ENCODE data around the gene KNDC1.
"Not testable (repeated sequence)": the region's sequence is repeated elsewhere in the genome, so short reads cannot be mapped to it uniquely, and the experiment has no call there.

Gene KNDC1

GRCh38 chr10:133124357-133125211 lies 35.4 kb upstream of the KNDC1 start:
- DNase-seq = no peak

GRCh38 chr10:133125901-133126300 lies 34.1 kb upstream of the KNDC1 start:
- DNase-seq = no peak

- DNase-seq = no peak
Observed at GRCh38 chr10:133126431-133127290, 33.4 kb upstream of the KNDC1 start.

- DNase-seq = no peak
Observed at GRCh38 chr10:133127291-133128125, 32.5 kb upstream of the KNDC1 start.

- DNase-seq = no peak
Observed at GRCh38 chr10:133128126-133129070, 31.6 kb upstream of the KNDC1 start.

GRCh38 chr10:133129071-133129858 lies 30.8 kb upstream of the KNDC1 start:
- no peak for DNase-seq

- DNase-seq = no peak
Observed at GRCh38 chr10:133129859-133130495, 30.0 kb upstream of the KNDC1 start.

GRCh38 chr10:133130602-133131001 lies 29.4 kb upstream of the KNDC1 start:
- DNase-seq = no peak

- DNase-seq = no peak
Observed at GRCh38 chr10:133131053-133131452, 29.0 kb upstream of the KNDC1 start.

GRCh38 chr10:133131734-133132472 lies 28.1 kb upstream of the KNDC1 start:
- DNase-seq = no peak

- no peak for DNase-seq
Observed at GRCh38 chr10:133132473-133133291, 27.3 kb upstream of the KNDC1 start.

- DNase-seq = no peak
Observed at GRCh38 chr10:133133471-133134231, 26.4 kb upstream of the KNDC1 start.

GRCh38 chr10:133134411-133135115 lies 25.5 kb upstream of the KNDC1 start:
- no peak for DNase-seq

GRCh38 chr10:133135116-133135465 lies 24.9 kb upstream of the KNDC1 start:
- DNase-seq = no peak

- DNase-seq = not testable (repeated sequence)
Observed at GRCh38 chr10:133137486-133138145, 22.4 kb upstream of the KNDC1 start.

GRCh38 chr10:133139551-133140065 lies 20.4 kb upstream of the KNDC1 start:
- DNase-seq = no peak
